HCT116 (cell line): Measurements from ENCODE around the gene SLA2.

Experiments used
- EGR1 ChIP-seq: IDR thresholded peaks from 2 replicates; pipeline ENCODE4 v1.6.1; 2012; ENCODE audit warnings: low read depth
- EZH2phosphoT487 ChIP-seq: fragments of 200-600 bp; IDR thresholded peaks from 2 replicates; pipeline ENCODE4 v1.6.1; 2018; ENCODE audit warnings: antibody characterized with exemption, borderline replicate concordance
- POLR2A ChIP-seq: IDR thresholded peaks from 2 replicates; pipeline ENCODE4 v1.7.0; 2011; ENCODE audit warnings: borderline replicate concordance; ENCODE audit not compliant: insufficient read depth, insufficient read length; ENCODE audit errors: extremely low read depth
- POLR2AphosphoS5 ChIP-seq: IDR thresholded peaks from 2 replicates; pipeline ENCODE4 v1.6.1; 2011; ENCODE audit warnings: mild to moderate bottlenecking, low read depth, low read length, moderate library complexity
- YY1 ChIP-seq: IDR thresholded peaks from 2 replicates; pipeline ENCODE4 v1.6.1; 2011; ENCODE audit warnings: low read length, low read depth, moderate library complexity, mild to moderate bottlenecking; ENCODE audit not compliant: insufficient replicate concordance; ENCODE audit errors: extremely low read depth
- ZFX ChIP-seq: fragments of 450-650 bp; IDR thresholded peaks from 2 replicates; pipeline ENCODE4 v1.6.1; 2017
- TF ChIP-seq, protein P1 (sequence below), 3 experiments: fragments of 200-600 bp in 1 of 3; sonication (generic) in 1 of 3; IDR thresholded peaks in 2 of 3; conservative IDR thresholded peaks in 1 of 3; 2 replicates each; pipeline ENCODE4 v1.5.1; 2012 to 2017; ENCODE audit warnings: low read depth in 2 of 3, low read length in 2 of 3, antibody characterized with exemption in 1 of 3, borderline replicate concordance in 1 of 3, control low read depth in 1 of 3, mild to moderate bottlenecking in 1 of 3, mixed read lengths in 1 of 3, mixed run types in 1 of 3, moderate library complexity in 1 of 3; ENCODE audit not compliant: insufficient read depth in 1 of 3
- TF ChIP-seq, protein P2 (sequence below): IDR thresholded peaks from 2 replicates; pipeline ENCODE4 v1.6.1; 2012

DNA sequence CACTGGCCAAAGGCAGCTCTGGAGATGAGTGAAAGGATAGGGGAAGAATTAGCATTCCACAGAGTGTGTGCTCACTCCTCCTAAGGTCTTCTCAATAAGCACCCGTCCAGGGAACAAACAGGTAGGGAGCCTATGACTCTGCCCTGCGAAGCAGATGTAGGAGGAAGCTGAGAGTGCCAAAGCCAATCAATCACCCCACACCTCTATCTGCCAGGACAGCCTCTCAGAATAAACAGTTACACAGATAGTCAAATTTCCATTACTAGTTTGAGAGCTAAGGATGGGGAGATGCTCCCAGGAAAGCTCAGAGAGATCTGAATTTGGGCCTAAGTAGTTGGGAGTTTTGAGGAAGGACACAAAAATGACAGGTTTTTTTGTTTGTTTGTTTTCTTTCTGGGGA is 40.5 kb upstream of the SLA2 start:
- TF ChIP-seq POLR2AphosphoS5 (no peak), EGR1 (no peak), EZH2phosphoT487 (no peak), POLR2A (no peak), YY1 (no peak), ZFX (no peak)
- TF ChIP-seq, protein P1, sequence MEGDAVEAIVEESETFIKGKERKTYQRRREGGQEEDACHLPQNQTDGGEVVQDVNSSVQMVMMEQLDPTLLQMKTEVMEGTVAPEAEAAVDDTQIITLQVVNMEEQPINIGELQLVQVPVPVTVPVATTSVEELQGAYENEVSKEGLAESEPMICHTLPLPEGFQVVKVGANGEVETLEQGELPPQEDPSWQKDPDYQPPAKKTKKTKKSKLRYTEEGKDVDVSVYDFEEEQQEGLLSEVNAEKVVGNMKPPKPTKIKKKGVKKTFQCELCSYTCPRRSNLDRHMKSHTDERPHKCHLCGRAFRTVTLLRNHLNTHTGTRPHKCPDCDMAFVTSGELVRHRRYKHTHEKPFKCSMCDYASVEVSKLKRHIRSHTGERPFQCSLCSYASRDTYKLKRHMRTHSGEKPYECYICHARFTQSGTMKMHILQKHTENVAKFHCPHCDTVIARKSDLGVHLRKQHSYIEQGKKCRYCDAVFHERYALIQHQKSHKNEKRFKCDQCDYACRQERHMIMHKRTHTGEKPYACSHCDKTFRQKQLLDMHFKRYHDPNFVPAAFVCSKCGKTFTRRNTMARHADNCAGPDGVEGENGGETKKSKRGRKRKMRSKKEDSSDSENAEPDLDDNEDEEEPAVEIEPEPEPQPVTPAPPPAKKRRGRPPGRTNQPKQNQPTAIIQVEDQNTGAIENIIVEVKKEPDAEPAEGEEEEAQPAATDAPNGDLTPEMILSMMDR (IDR thresholded peaks at IDR 0.05 in 2 of 3, conservative IDR thresholded peaks at IDR 0.05 in 1 of 3; ENCODE audit: borderline replicate concordance in 1 of 3, insufficient read depth in 1 of 3, low read depth in 2 of 3, low read length in 2 of 3), result no peak
- TF ChIP-seq, protein P2, sequence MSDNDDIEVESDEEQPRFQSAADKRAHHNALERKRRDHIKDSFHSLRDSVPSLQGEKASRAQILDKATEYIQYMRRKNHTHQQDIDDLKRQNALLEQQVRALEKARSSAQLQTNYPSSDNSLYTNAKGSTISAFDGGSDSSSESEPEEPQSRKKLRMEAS, result no peak
